Measurements from ENCODE around the gene KLHL5.

The KLHL5 gene

GRCh38 chr4:39169426-39169825 lies 107.4 kb downstream of the KLHL5 start:
- H3K9ac ChIP-seq (ENCODE audit: low read depth in 1 of 2, low read length in 2 of 2): no peak overlapping the region
- no peak overlapping the region for H3K4me3 ChIP-seq (ENCODE audit: low read depth in 1 of 2, low read length in 2 of 2)
- H3K27ac ChIP-seq (ENCODE audit: low read depth, low read length): no peak overlapping the region
- no peaks in the 10 kb centered on the region for H3K36me3 ChIP-seq (ENCODE audit: control insufficient read depth in 1 of 2, insufficient read depth in 2 of 2, low read length in 2 of 2)
- H3K9me3 ChIP-seq (ENCODE audit: control insufficient read depth in 1 of 2, low read length in 2 of 2): no peaks in the 10 kb centered on the region
- H3K27me3 ChIP-seq (ENCODE audit: control insufficient read depth in 1 of 2, insufficient read depth in 2 of 2, low read length in 2 of 2): no peaks in the 10 kb centered on the region
- no peaks in the 10 kb centered on the region for H3K4me1 ChIP-seq (ENCODE audit: control insufficient read depth in 1 of 2, insufficient read depth in 2 of 2, low read length in 2 of 2)

- Histone ChIP-seq H3K27ac (ENCODE audit: low read depth, low read length) (no peak overlapping the region), H3K27me3 (ENCODE audit: control insufficient read depth in 1 of 2, insufficient read depth in 2 of 2, low read length in 2 of 2) (no peaks in the 10 kb centered on the region), H3K9me3 (ENCODE audit: control insufficient read depth in 1 of 2, low read length in 2 of 2) (no peaks in the 10 kb centered on the region), H3K4me1 (ENCODE audit: control insufficient read depth in 1 of 2, insufficient read depth in 2 of 2, low read length in 2 of 2) (no peaks in the 10 kb centered on the region), H3K4me3 (ENCODE audit: low read depth in 1 of 2, low read length in 2 of 2) (no peak overlapping the region), H3K9ac (ENCODE audit: low read depth in 1 of 2, low read length in 2 of 2) (no peak overlapping the region), H3K36me3 (ENCODE audit: control insufficient read depth in 1 of 2, insufficient read depth in 2 of 2, low read length in 2 of 2) (no peaks in the 10 kb centered on the region)
These were observed 108.3 kb downstream of the KLHL5 start for GRCh38 chr4:39170301-39170700.

Measured in duodenal mucosa (tissue), 2 donors.